Thyroid gland (tissue), 4 donors: Measurements from ENCODE around the gene SEC11A. TPM values are rescaled to one million over a fixed set of nuclear protein-coding genes. Genes with fewer than 3 reads are reported as not detected.

Experiments used
- DNase-seq, 2 donors: peaks; one replicate each; pipeline ENCODE4 v3.0.0-alpha.2; 2019
- H3K27ac ChIP-seq, 3 donors: fragments of 200-600 bp; sonication (generic); 1 replicate in 2 of 3; 2 replicates in 1 of 3; pipeline ENCODE4 v1.5.1; 2016 to 2019; ENCODE audit warnings: mild to moderate bottlenecking in 1 of 3, moderate library complexity in 1 of 3
- H3K27me3 ChIP-seq: fragments of 200-600 bp; sonication (generic); one replicate; pipeline ENCODE4 v1.5.1; 2019
- H3K36me3 ChIP-seq, 2 donors: fragments of 200-600 bp; sonication (generic); one replicate each; pipeline ENCODE4 v1.5.1; 2016 to 2019
- H3K4me1 ChIP-seq, 2 donors: fragments of 200-600 bp; sonication (generic); one replicate each; pipeline ENCODE4 v1.5.1; 2017 to 2019
- H3K4me3 ChIP-seq, 3 donors: fragments of 200-600 bp; sonication (generic); replicated peaks in 1 of 3; 1 replicate in 2 of 3; 2 replicates in 1 of 3; pipeline ENCODE4 v1.5.1; 2016; ENCODE audit warnings: mild to moderate bottlenecking in 1 of 3
- H3K9me3 ChIP-seq: fragments of 200-600 bp; sonication (generic); one replicate; pipeline ENCODE4 v1.5.1; 2017
- CTCF ChIP-seq, 6 experiments: fragments of 200-600 bp in 3 of 6; fragments of 450-650 bp in 3 of 6; sonication (generic) in 3 of 6; IDR thresholded peaks; one replicate each; pipeline ENCODE4 v1.5.1; 2016 to 2019; ENCODE audit warnings: antibody characterized with exemption in 6 of 6, mild to moderate bottlenecking in 2 of 6, inconsistent platforms in 1 of 6, moderate library complexity in 1 of 6
- POLR2A ChIP-seq, 2 donors: fragments of 450-650 bp; IDR thresholded peaks; one replicate each; pipeline ENCODE4 v1.6.1; 2017; ENCODE audit warnings: antibody characterized with exemption in 2 of 2, mild to moderate bottlenecking in 2 of 2, moderate library complexity in 1 of 2
- WGBS, 2 donors: methylation state at CpG; one replicate each; pipeline ENCODE4 v1.1.5; 2017; 5-methylcytosine and 5-hydroxymethylcytosine counted together
- intact Hi-C: fragments of 100-400 bp; cut with DNase I; formaldehyde crosslinking; loops from one replicate; pipeline ENCODE4 v1.15.1; 2023
- total RNA-seq, 4 donors: library from RNA; depleted of rRNA; stranded (reverse); fragments of >200 nt; gene quantifications; one replicate each; pipeline ENCODE4 v1.2.3, GENCODE V29; 2016

The SEC11A gene
- total RNA-seq, 4 donors from 2014 or later, result 170 to 304 (median 182) TPM

- H3K36me3 ChIP-seq, result no peaks in the 10 kb centered on the region
- H3K27ac ChIP-seq, result peak overlapping the region in 2 of 3 donors; percentile 30 to 70
- H3K4me1 ChIP-seq, result peaks cover 3 to 4% of the 10 kb centered on the region in 2 donors
- no peak overlapping the region for H3K4me3 ChIP-seq
- no peaks in the 10 kb centered on the region for H3K27me3 ChIP-seq
- TF ChIP-seq POLR2A (IDR thresholded peaks at IDR 0.05) (peak in 1 of 2 donors; percentile 50), CTCF (IDR thresholded peaks at IDR 0.05) (no peak)
- 27 to 28% methylated on average over 7 of the region's 7 CpGs for whole genome bisulfite sequencing, 2 donors
- intact Hi-C loops, result no loop called here
- no peaks in the 10 kb centered on the region for H3K9me3 ChIP-seq
- peak; percentile 80 for DNase-seq
Observed at GRCh38 chr15:84734794-84735479, 19.0 kb upstream of the SEC11A start.

- Histone ChIP-seq H3K4me3 (no peak overlapping the region), H3K36me3 (no peaks in the 10 kb centered on the region), H3K27ac (no peak overlapping the region), H3K27me3 (no peaks in the 10 kb centered on the region), H3K9me3 (no peaks in the 10 kb centered on the region), H3K4me1 (peaks cover 3 to 4% of the 10 kb centered on the region in 2 donors)
- intact Hi-C loops, result no loop called here
- no peak for TF ChIP-seq POLR2A (IDR thresholded peaks at IDR 0.05)
- TF ChIP-seq CTCF (IDR thresholded peaks at IDR 0.05), result no peak
- DNase-seq, result no peak
Observed at GRCh38 chr15:84731774-84732173, 15.8 kb upstream of the SEC11A start.

- H3K9me3 ChIP-seq, result no peaks in the 10 kb centered on the region
- no peaks in the 10 kb centered on the region for H3K27me3 ChIP-seq
- TF ChIP-seq CTCF (IDR thresholded peaks at IDR 0.05), result no peak
- TF ChIP-seq POLR2A (IDR thresholded peaks at IDR 0.05), result no peak
- H3K4me1 ChIP-seq, result no peaks in the 10 kb centered on the region
- H3K4me3 ChIP-seq, result no peak overlapping the region
- WGBS, 2 donors, result 94 to 97% methylated on average over 6 of the region's 6 CpGs
- no peak overlapping the region for H3K27ac ChIP-seq
- no peaks in the 10 kb centered on the region for H3K36me3 ChIP-seq
- no peak for DNase-seq
- intact Hi-C loops, result no loop called here
Observed at GRCh38 chr15:84727429-84727828, 11.5 kb upstream of the SEC11A start.

- no peak overlapping the region for H3K4me3 ChIP-seq
- no peaks in the 10 kb centered on the region for H3K36me3 ChIP-seq
- no peaks in the 10 kb centered on the region for H3K4me1 ChIP-seq
- TF ChIP-seq POLR2A (IDR thresholded peaks at IDR 0.05) (no peak), CTCF (IDR thresholded peaks at IDR 0.05) (no peak)
- H3K27me3 ChIP-seq, result no peaks in the 10 kb centered on the region
- intact Hi-C loops, result no loop called here
- H3K9me3 ChIP-seq, result no peaks in the 10 kb centered on the region
- H3K27ac ChIP-seq, result peak overlapping the region in 2 of 3 donors; percentile 15 to 26
- DNase-seq, result no peak
- WGBS, 2 donors, result 29 to 58% methylated on average over 1 of the region's 1 CpG
Observed at GRCh38 chr15:84725001-84725491, 9.1 kb upstream of the SEC11A start.

- Histone ChIP-seq H3K4me3 (no peak overlapping the region), H3K9me3 (no peaks in the 10 kb centered on the region), H3K36me3 (no peaks in the 10 kb centered on the region), H3K27ac (no peak overlapping the region), H3K4me1 (no peaks in the 10 kb centered on the region), H3K27me3 (no peaks in the 10 kb centered on the region)
- TF ChIP-seq CTCF (IDR thresholded peaks at IDR 0.05) (no peak), POLR2A (IDR thresholded peaks at IDR 0.05) (no peak)
- no peak for DNase-seq
- intact Hi-C loops, result no loop called here
- WGBS, 2 donors, result 81 to 88% methylated on average over 2 of the region's 2 CpGs
Observed at GRCh38 chr15:84722628-84723027, 6.7 kb upstream of the SEC11A start.
